CD14-positive monocyte (primary cell): ENCODE results near the gene C4BPA. TPM values are rescaled to one million over a fixed set of nuclear protein-coding genes. Genes with fewer than 3 reads are reported as not detected.

Source experiments
- DNase-seq, 3 donors: peaks; one replicate each; pipeline ENCODE4 v3.0.0-alpha.2; 2011 to 2022
- H2AFZ ChIP-seq: 2 replicates; pipeline ENCODE4 v1.6.0; 2012; ENCODE audit warnings: mild to moderate bottlenecking, low read depth, low read length, inconsistent platforms; ENCODE audit not compliant: insufficient read depth, poor library complexity, severe bottlenecking
- H3K27ac ChIP-seq, 2 donors: 1 replicate in 1 of 2; 2 replicates in 1 of 2; pipeline ENCODE4 v1.5.1; 2012 to 2013; ENCODE audit warnings: low read length in 2 of 2, control low read depth in 1 of 2, inconsistent platforms in 1 of 2, low read depth in 1 of 2, mild to moderate bottlenecking in 1 of 2
- H3K27me3 ChIP-seq, 2 donors: one replicate each; pipeline versions ENCODE4 v1.6.0 to v1.6.1; 2011 to 2013; ENCODE audit warnings: low read length in 2 of 2; ENCODE audit not compliant: control insufficient read depth in 2 of 2, insufficient read depth in 2 of 2
- H3K36me3 ChIP-seq, 2 donors: replicated peaks in 1 of 2; 1 replicate in 1 of 2; 2 replicates in 1 of 2; pipeline versions ENCODE4 v1.5.1 to v1.6.1; 2012 to 2013; ENCODE audit warnings: low read length in 2 of 2, control low read depth in 1 of 2, inconsistent platforms in 1 of 2, mild to moderate bottlenecking in 1 of 2; ENCODE audit not compliant: insufficient read depth in 2 of 2, control insufficient read depth in 1 of 2
- H3K4me1 ChIP-seq, 2 donors: 1 replicate in 1 of 2; 2 replicates in 1 of 2; pipeline versions ENCODE4 v1.5.1 to v1.6.1; 2012 to 2013; ENCODE audit warnings: low read length in 2 of 2, control low read depth in 1 of 2, inconsistent platforms in 1 of 2, mild to moderate bottlenecking in 1 of 2, moderate library complexity in 1 of 2; ENCODE audit not compliant: insufficient read depth in 2 of 2, control insufficient read depth in 1 of 2
- H3K4me2 ChIP-seq: replicated peaks from 2 replicates; pipeline ENCODE3; 2012; ENCODE audit warnings: low read length, moderate library complexity, mild to moderate bottlenecking; ENCODE audit not compliant: poor library complexity, severe bottlenecking; ENCODE audit errors: extremely low read depth
- H3K4me3 ChIP-seq, 3 experiments: fragments of 200-600 bp in 1 of 3; sonication (generic) in 1 of 3; replicated peaks in 1 of 3; 1 replicate in 2 of 3; 2 replicates in 1 of 3; pipeline ENCODE4 v1.5.1; 2011 to 2013; ENCODE audit warnings: low read length in 3 of 3, mild to moderate bottlenecking in 3 of 3, control low read depth in 2 of 3, low read depth in 2 of 3, inconsistent platforms in 1 of 3, moderate library complexity in 1 of 3
- H3K79me2 ChIP-seq: 2 replicates; pipeline ENCODE4 v1.6.0; 2012; ENCODE audit warnings: mild to moderate bottlenecking, control low read depth, inconsistent platforms, low read length, moderate library complexity; ENCODE audit not compliant: insufficient read depth
- H3K9ac ChIP-seq: 2 replicates; pipeline ENCODE4 v1.6.0; 2017; ENCODE audit warnings: low read length, mild to moderate bottlenecking; ENCODE audit not compliant: insufficient read depth, poor library complexity, severe bottlenecking
- H3K9me3 ChIP-seq, 2 donors: replicated peaks in 1 of 2; 1 replicate in 1 of 2; 2 replicates in 1 of 2; pipeline versions ENCODE4 v1.5.1 to v1.6.1; 2012 to 2013; ENCODE audit warnings: low read length in 2 of 2, control low read depth in 1 of 2; ENCODE audit not compliant: control insufficient read depth in 1 of 2, insufficient read depth in 1 of 2
- H4K20me1 ChIP-seq: 2 replicates; pipeline ENCODE4 v1.6.0; 2012; ENCODE audit warnings: mild to moderate bottlenecking, low read length, control low read depth, moderate library complexity; ENCODE audit not compliant: insufficient read depth
- H3K27ac Mint-ChIP-seq, 7 donors: one replicate each; pipeline ENCODE4 v1.8.0; 2020; ENCODE audit warnings: mild to moderate bottlenecking in 7 of 7, mixed read lengths in 7 of 7, moderate library complexity in 6 of 7, inconsistent platforms in 2 of 7
- H3K27me3 Mint-ChIP-seq, 3 donors: one replicate each; pipeline ENCODE4 v1.8.0; 2021 to 2022; ENCODE audit warnings: low read depth in 3 of 3, mild to moderate bottlenecking in 3 of 3, mixed read lengths in 3 of 3, moderate library complexity in 3 of 3, inconsistent platforms in 1 of 3
- H3K36me3 Mint-ChIP-seq, 2 donors: one replicate each; pipeline ENCODE4 v1.8.0; 2020; ENCODE audit warnings: mixed read lengths in 2 of 2, inconsistent platforms in 1 of 2, mild to moderate bottlenecking in 1 of 2
- H3K4me1 Mint-ChIP-seq: one replicate; pipeline ENCODE4 v1.8.0; 2020; ENCODE audit warnings: mild to moderate bottlenecking, mixed read lengths
- H3K4me3 Mint-ChIP-seq, 2 donors: one replicate each; pipeline ENCODE4 v1.8.0; 2020; ENCODE audit warnings: mild to moderate bottlenecking in 2 of 2, mixed read lengths in 2 of 2, moderate library complexity in 1 of 2
- H3K9me3 Mint-ChIP-seq, 7 donors: one replicate each; pipeline ENCODE4 v1.8.0; 2020 to 2022; ENCODE audit warnings: mixed read lengths in 7 of 7, mild to moderate bottlenecking in 6 of 7, moderate library complexity in 6 of 7, inconsistent platforms in 2 of 7
- CTCF ChIP-seq: fragments of 200-600 bp; IDR thresholded peaks from one replicate; pipeline ENCODE4 v1.8.0; 2022; ENCODE audit warnings: antibody characterized with exemption, mild to moderate bottlenecking
- WGBS: methylation state at CpG from one replicate; pipeline ENCODE4 v1.1.5; 2013; ENCODE audit warnings: missing lambda C conversion rate; ENCODE audit not compliant: insufficient coverage; 5-methylcytosine and 5-hydroxymethylcytosine counted together
- intact Hi-C, 2 donors: fragments of 100-400 bp; cut with micrococcal nuclease; formaldehyde crosslinking; loops; one replicate each; pipeline versions ENCODE4 v1.15.0 to v1.15.1; 2023
- polyA plus RNA-seq, 3 donors: library from polyadenylated mRNA; depleted of rRNA in 1 of 3; unstranded in 2 of 3; stranded (reverse) in 1 of 3; fragments of 300-500 nt in 2 of 3; fragments of >200 nt in 1 of 3; fragmentation: Illumina TruSeq in 2 of 3; gene quantifications; 1 replicate in 2 of 3; 2 replicates in 1 of 3; pipeline ENCODE4 v1.2.3, GENCODE V29; 2012 to 2021

Gene C4BPA
- polyA plus RNA-seq, 3 donors = 0.09 to 0.25 (median 0.13) TPM

GRCh38 chr1:207191061-207191460 lies 87.0 kb downstream of the C4BPA start:
- no peak for TF ChIP-seq CTCF
- peaks cover 5 to 22% of the 10 kb centered on the region in 2 donors for H3K4me1 ChIP-seq
- H3K4me3 ChIP-seq = no peak overlapping the region

GRCh38 chr1:207191776-207192175 lies 87.7 kb downstream of the C4BPA start:
- Histone ChIP-seq H4K20me1 (no peaks in the 10 kb centered on the region), H3K4me3 (no peak overlapping the region), H3K4me1 (peaks cover 5 to 22% of the 10 kb centered on the region in 2 donors), H3K36me3 (no peaks in the 10 kb centered on the region), H2AFZ (no peak overlapping the region), H3K9ac (no peak overlapping the region), H3K4me2 (no peak overlapping the region), H3K9me3 (peaks cover 0 to 3% of the 10 kb centered on the region in 2 donors), H3K27me3 (no peaks in the 10 kb centered on the region), H3K27ac (no peak overlapping the region), H3K79me2 (no peaks in the 10 kb centered on the region)
- intact Hi-C loops = no loop called here
- peak overlapping the region in 5 of 7 donors; percentile 55 to 81 (median 65) for H3K27ac Mint-ChIP-seq
- no CpG with 5 or more reads among the region's 3 CpGs for WGBS
- no peak for TF ChIP-seq CTCF
- peak in 2 of 3 donors; percentile 18 to 45 for DNase-seq
- H3K27me3 Mint-ChIP-seq = peaks cover 0 to 4% (median 0%) of the 10 kb centered on the region in 3 donors
- H3K4me3 Mint-ChIP-seq = no peak overlapping the region
- peaks cover 18% of the 10 kb centered on the region for H3K4me1 Mint-ChIP-seq
- peaks cover 0 to 9% (median 5%) of the 10 kb centered on the region in 7 donors for H3K9me3 Mint-ChIP-seq
- H3K36me3 Mint-ChIP-seq = no peaks in the 10 kb centered on the region

More at GRCh38 chr1:207191061-207191460, 87.0 kb downstream of the C4BPA start:
- no peaks in the 10 kb centered on the region for H3K36me3 Mint-ChIP-seq
- no peak for DNase-seq
- peaks cover 0 to 1% (median 0%) of the 10 kb centered on the region in 3 donors for H3K27me3 Mint-ChIP-seq
- peaks cover 0 to 9% (median 4%) of the 10 kb centered on the region in 7 donors for H3K9me3 Mint-ChIP-seq
- Histone ChIP-seq H3K27ac (no peak overlapping the region), H4K20me1 (no peaks in the 10 kb centered on the region), H3K36me3 (no peaks in the 10 kb centered on the region), H2AFZ (no peak overlapping the region), H3K4me2 (no peak overlapping the region), H3K27me3 (no peaks in the 10 kb centered on the region), H3K9ac (no peak overlapping the region), H3K9me3 (peaks cover 0 to 1% of the 10 kb centered on the region in 2 donors), H3K79me2 (no peaks in the 10 kb centered on the region)
- no peak overlapping the region for H3K4me3 Mint-ChIP-seq
- H3K27ac Mint-ChIP-seq = peak overlapping the region in 1 of 7 donors; percentile 55
- intact Hi-C loops = no loop called here
- peaks cover 18% of the 10 kb centered on the region for H3K4me1 Mint-ChIP-seq
